OCI-LY3 (cell line): ENCODE results near the gene TBL3.

ENCODE experiments used
- EZH2phosphoT487 ChIP-seq: fragments of 200-600 bp; shearing (Covaris generic); IDR thresholded peaks from 2 replicates; pipeline ENCODE4 v1.6.1; 2018; ENCODE audit warnings: antibody characterized with exemption, mixed run types, low read depth
- TF ChIP-seq, protein P1 (sequence below): fragments of 200-600, 300-600 bp; sonication (generic); IDR thresholded peaks from 2 replicates; pipeline ENCODE4 v1.5.1; 2014; ENCODE audit warnings: antibody characterized with exemption, low read length, low read depth

GRCh38 chr16:1950047-1950446 lies 21.8 kb upstream of the TBL3 start:
- TF ChIP-seq, protein P1, sequence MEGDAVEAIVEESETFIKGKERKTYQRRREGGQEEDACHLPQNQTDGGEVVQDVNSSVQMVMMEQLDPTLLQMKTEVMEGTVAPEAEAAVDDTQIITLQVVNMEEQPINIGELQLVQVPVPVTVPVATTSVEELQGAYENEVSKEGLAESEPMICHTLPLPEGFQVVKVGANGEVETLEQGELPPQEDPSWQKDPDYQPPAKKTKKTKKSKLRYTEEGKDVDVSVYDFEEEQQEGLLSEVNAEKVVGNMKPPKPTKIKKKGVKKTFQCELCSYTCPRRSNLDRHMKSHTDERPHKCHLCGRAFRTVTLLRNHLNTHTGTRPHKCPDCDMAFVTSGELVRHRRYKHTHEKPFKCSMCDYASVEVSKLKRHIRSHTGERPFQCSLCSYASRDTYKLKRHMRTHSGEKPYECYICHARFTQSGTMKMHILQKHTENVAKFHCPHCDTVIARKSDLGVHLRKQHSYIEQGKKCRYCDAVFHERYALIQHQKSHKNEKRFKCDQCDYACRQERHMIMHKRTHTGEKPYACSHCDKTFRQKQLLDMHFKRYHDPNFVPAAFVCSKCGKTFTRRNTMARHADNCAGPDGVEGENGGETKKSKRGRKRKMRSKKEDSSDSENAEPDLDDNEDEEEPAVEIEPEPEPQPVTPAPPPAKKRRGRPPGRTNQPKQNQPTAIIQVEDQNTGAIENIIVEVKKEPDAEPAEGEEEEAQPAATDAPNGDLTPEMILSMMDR, result no peak
- no peak for TF ChIP-seq EZH2phosphoT487
